22Rv1 (cell line): ENCODE data around the gene MRGPRX4.

Experiments
- CTCF ChIP-seq: fragments of 450-650 bp; IDR thresholded peaks from 2 replicates; pipeline ENCODE4 v1.5.1; 2017; ENCODE audit warnings: mild to moderate bottlenecking
- ZFX ChIP-seq: fragments of 450-650 bp; IDR thresholded peaks from 2 replicates; pipeline ENCODE4 v1.6.1; 2017; ENCODE audit warnings: antibody characterized with exemption, borderline replicate concordance

- TF ChIP-seq CTCF: no peak
- no peak for TF ChIP-seq ZFX
Measured at GRCh38 chr11:18168372-18168771, 4.3 kb upstream of the MRGPRX4 start.
